ENCODE measurements around the gene REEP2. TPM values are rescaled to one million over a fixed set of nuclear protein-coding genes. Genes with fewer than 3 reads are reported as not detected.

The REEP2 gene
- total and polyA plus RNA-seq, 9 donors: 8.1 to 23.2 (median 14.2) TPM

Other genes with a start within 250 kb of the REEP2 start
- gene CDC23, start 225.7 kb upstream of the REEP2 start, total RNA-seq: 32.8 TPM
- gene CDC23, start 225.7 kb upstream of the REEP2 start, polyA plus RNA-seq (ENCODE audit: insufficient read depth in 1 of 8, insufficient read length in 8 of 8, low replicate concordance in 1 of 8): 10 to 100 TPM; 31.1 to 37.6 (median 34.4) TPM
- gene GFRA3, start 164.4 kb upstream of the REEP2 start, total RNA-seq: 1.9 TPM
- 10 to 100 TPM in 1 of 8 donors, 1 to 10 TPM in 7; 2.4 to 18.2 (median 7.3) TPM for gene GFRA3, start 164.4 kb upstream of the REEP2 start, polyA plus RNA-seq (ENCODE audit: insufficient read depth in 1 of 8, insufficient read length in 8 of 8, low replicate concordance in 1 of 8)
- gene CDC25C, start 107.3 kb upstream of the REEP2 start, total RNA-seq: 4.0 TPM
- gene CDC25C, start 107.3 kb upstream of the REEP2 start, polyA plus RNA-seq (ENCODE audit: insufficient read depth in 1 of 8, insufficient read length in 8 of 8, low replicate concordance in 1 of 8): 1 to 10 TPM; 3.0 to 5.3 (median 3.9) TPM
- 25.8 TPM for gene FAM53C, start 100.8 kb upstream of the REEP2 start, total RNA-seq
- gene FAM53C, start 100.8 kb upstream of the REEP2 start, polyA plus RNA-seq (ENCODE audit: insufficient read depth in 1 of 8, insufficient read length in 8 of 8, low replicate concordance in 1 of 8): 10 to 100 TPM; 31.5 to 38.8 (median 35.6) TPM
- 54.4 TPM for gene KDM3B, start 86.4 kb upstream of the REEP2 start, total RNA-seq
- gene KDM3B, start 86.4 kb upstream of the REEP2 start, polyA plus RNA-seq (ENCODE audit: insufficient read depth in 1 of 8, insufficient read length in 8 of 8, low replicate concordance in 1 of 8): 10 to 100 TPM; 44.0 to 65.9 (median 55.7) TPM
- gene EGR1, start 26.4 kb downstream of the REEP2 start, total RNA-seq: 31.6 TPM
- gene EGR1, start 26.4 kb downstream of the REEP2 start, polyA plus RNA-seq (ENCODE audit: insufficient read depth in 1 of 8, insufficient read length in 8 of 8, low replicate concordance in 1 of 8): 100 to 1,000 TPM in 7 of 8 donors, 10 to 100 TPM in 1; 81.6 to 480 (median 313) TPM
- 43.0 TPM for gene ETF1, start 104.2 kb downstream of the REEP2 start, total RNA-seq
- gene ETF1, start 104.2 kb downstream of the REEP2 start, polyA plus RNA-seq (ENCODE audit: insufficient read depth in 1 of 8, insufficient read length in 8 of 8, low replicate concordance in 1 of 8): 10 to 100 TPM; 36.1 to 55.7 (median 45.9) TPM
- 132 TPM for gene HSPA9, start 136.3 kb downstream of the REEP2 start, total RNA-seq
- gene HSPA9, start 136.3 kb downstream of the REEP2 start, polyA plus RNA-seq (ENCODE audit: insufficient read depth in 1 of 8, insufficient read length in 8 of 8, low replicate concordance in 1 of 8): 100 to 1,000 TPM; 118 to 177 (median 158) TPM